Right lobe of liver (tissue), 6 donors: Measurements from ENCODE around the gene TRIP12. TPM values are rescaled to one million over a fixed set of nuclear protein-coding genes. Genes with fewer than 3 reads are reported as not detected.

Experiments
- ATAC-seq, 4 donors: fragments of 200-7000 bp; cut with Tn5 transposase; one replicate each; pipeline ENCODE4 v1.9.1; 2020; ENCODE audit warnings: mild to moderate bottlenecking in 4 of 4, moderate library complexity in 4 of 4
- DNase-seq, 3 donors: peaks; one replicate each; pipeline ENCODE4 v3.0.0-alpha.2; 2020
- H3K27ac ChIP-seq, 3 donors: fragments of 200-600 bp; one replicate each; pipeline ENCODE4 v1.8.0; 2022
- H3K27me3 ChIP-seq, 2 donors: fragments of 200-600 bp; one replicate each; pipeline ENCODE4 v1.8.0; 2022
- H3K36me3 ChIP-seq, 4 donors: fragments of 200-600 bp; sonication (generic) in 1 of 4; one replicate each; pipeline versions ENCODE4 v1.5.1 to v1.8.0; 2017 to 2022; ENCODE audit warnings: control low read depth in 1 of 4
- H3K4me1 ChIP-seq, 4 donors: fragments of 200-600 bp; sonication (generic) in 1 of 4; one replicate each; pipeline versions ENCODE4 v1.5.1 to v1.8.0; 2017 to 2022; ENCODE audit warnings: control low read depth in 1 of 4
- H3K4me3 ChIP-seq, 3 donors: fragments of 200-600 bp; one replicate each; pipeline ENCODE4 v1.8.0; 2022
- H3K9me3 ChIP-seq, 4 donors: fragments of 200-600 bp; sonication (generic) in 1 of 4; one replicate each; pipeline versions ENCODE4 v1.5.1 to v1.8.0; 2017 to 2022; ENCODE audit warnings: control low read depth in 1 of 4
- CTCF ChIP-seq, 4 donors: fragments of 200-600 bp in 3 of 4; fragments of 450-650 bp in 1 of 4; IDR thresholded peaks; one replicate each; pipeline versions ENCODE4 v1.5.1 to v1.8.0; 2016 to 2022; ENCODE audit warnings: antibody characterized with exemption in 4 of 4, mild to moderate bottlenecking in 2 of 4
- POLR2A ChIP-seq: fragments of 450-650 bp; IDR thresholded peaks from one replicate; pipeline ENCODE4 v1.6.1; 2017; ENCODE audit warnings: antibody characterized with exemption, mild to moderate bottlenecking
- WGBS: methylation state at CpG from one replicate; pipeline ENCODE4 v1.1.6; 2018; ENCODE audit warnings: low coverage, low lambda C conversion rate; ENCODE audit not compliant: insufficient coverage; ENCODE audit errors: missing lambda C conversion rate; 5-methylcytosine and 5-hydroxymethylcytosine counted together
- intact Hi-C, 2 donors: fragments of 100-400 bp; cut with DNase I; formaldehyde crosslinking; loops; one replicate each; pipeline versions ENCODE4 v1.11.2 to v1.14.1; 2022
- small RNA-seq, 2 experiments: library from RNA; depleted of rRNA; stranded (forward); fragments of <200 nt; gene quantifications; one replicate each; pipeline ENCODE3, GENCODE V24; 2016
- total RNA-seq, 6 experiments: library from RNA; depleted of rRNA in 2 of 6; stranded (reverse); fragments of >200 nt in 2 of 6; fragmentation: NEBNext Ultra II Directional in 3 of 6; extraction: Animal tissue kit (Norgen Biotek cat#: 25700) in 3 of 6; gene quantifications; one replicate each; pipeline versions ENCODE4 v1.1.0 to v1.2.4, GENCODE V29; 2016 to 2023
- donor health status: DM: no; HTN: yes; CAD: no.
- donor health status: DM: no; HTN: no; CAD: no.
- donor health status: DM: no; HTN: no; CAD: no.
- donor health status: DM: no; HTN: yes; CAD: no.
- donor health status: DM: no; HTN: yes; CAD: no.

TRIP12 gene
- total RNA-seq, 6 experiments from 2014 or later: 66.5 to 98.0 (median 85.4) TPM

GRCh38 chr2:229715895-229716507, 205.8 kb downstream of the TRIP12 start:
- intact Hi-C loops: no loop called here
- 14% methylated on average over 4 of the region's 4 CpGs for WGBS
- peaks cover 0 to 15% (median 0%) of the 10 kb centered on the region in 4 donors for H3K4me1 ChIP-seq
- no peak overlapping the region for H3K4me3 ChIP-seq
- DNase-seq (no peak), ATAC-seq (peak in 1 of 4 donors; percentile 37)
- H3K27ac ChIP-seq: no peak overlapping the region
- H3K27me3 ChIP-seq: peaks cover 5 to 28% of the 10 kb centered on the region in 2 donors
- no peaks in the 10 kb centered on the region for H3K36me3 ChIP-seq
- TF ChIP-seq POLR2A (no peak), CTCF (IDR thresholded peaks at IDR 0.05) (peak; percentile 14 to 30 (median 26))
- H3K9me3 ChIP-seq: no peaks in the 10 kb centered on the region

GRCh38 chr2:229714736-229715541, 206.9 kb downstream of the TRIP12 start:
- peak; percentile 65 to 73 (median 65) for DNase-seq

GRCh38 chr2:229714080-229714735, 207.6 kb downstream of the TRIP12 start, which contains the start of gene DNER:
DNER (minus strand) TSS chr2:229714555; CDS start chr2:229714423, 132 bp downstream.
- Histone ChIP-seq H3K27ac (no peak within 1 kb of the TSS), H3K9me3 (no peaks in the 10 kb centered on the region), H3K27me3 (peaks cover 5 to 28% of the 10 kb centered on the region in 2 donors), H3K4me1 (peaks cover 0 to 15% (median 0%) of the 10 kb centered on the region in 4 donors), H3K4me3 (peak within 1 kb of the TSS; percentile 16 to 52 (median 16)), H3K36me3 (no peaks in the 10 kb centered on the region)
- DNase-seq (peak; percentile 48 to 58 (median 52)), ATAC-seq (peak; percentile 56 to 78 (median 74))
- 3% methylated on average over 10 of the region's 84 CpGs for WGBS
- intact Hi-C loops: no loop called here
- TF ChIP-seq POLR2A (no peak), CTCF (IDR thresholded peaks at IDR 0.05) (no peak)

More at GRCh38 chr2:229714736-229715541, 206.9 kb downstream of the TRIP12 start:
- peak; percentile 88 to 96 (median 92) for ATAC-seq
- H3K4me3 ChIP-seq: peak overlapping the region; percentile 16 to 52 (median 16)
- no peaks in the 10 kb centered on the region for H3K9me3 ChIP-seq
- no peak overlapping the region for H3K27ac ChIP-seq
- peaks cover 0 to 15% (median 0%) of the 10 kb centered on the region in 4 donors for H3K4me1 ChIP-seq
- intact Hi-C loops: no loop called here
- WGBS: 2% methylated on average over 18 of the region's 60 CpGs
- no peaks in the 10 kb centered on the region for H3K36me3 ChIP-seq
- TF ChIP-seq CTCF (IDR thresholded peaks at IDR 0.05): no peak
- TF ChIP-seq POLR2A: no peak
- peaks cover 5 to 28% of the 10 kb centered on the region in 2 donors for H3K27me3 ChIP-seq

Small RNA genes within 50 kb of the gene (small RNA-seq; reads per million reads assigned to genes)
- gene RNU6-613P (0 reads per million in 2 experiments), gene RNU6-964P (0 reads per million in 2 experiments)

Other genes starting within 250 kb of the TRIP12 start
- gene DNER, start 207.5 kb downstream of the TRIP12 start, total RNA-seq: under 1 TPM in 1 of 6 experiments, not detected in 5; 0.13 TPM
- gene FBXO36, start 494 bp upstream of the TRIP12 start, total RNA-seq: 1 to 10 TPM in 1 of 6 experiments, under 1 TPM in 5; 0.49 to 1.2 (median 0.72) TPM
- gene SLC16A14, start 146.9 kb upstream of the TRIP12 start, total RNA-seq: 1 to 10 TPM in 1 of 6 experiments, under 1 TPM in 5; 0.14 to 2.1 (median 0.60) TPM